Liver (tissue), 3 donors: ENCODE results near the gene LDB3.

Experiments
- CTCF ChIP-seq: fragments of 150-350 bp; IDR thresholded peaks from 2 replicates; pipeline ENCODE4 v1.5.1; 2017; ENCODE audit warnings: improper control_type of control experiment, low read depth, low read length; ENCODE audit not compliant: missing input control
- JUND ChIP-seq, 2 donors: IDR thresholded peaks; 2 replicates each; pipeline ENCODE4 v1.6.1; 2016; ENCODE audit warnings: antibody characterized with exemption in 2 of 2
- ZBTB33 ChIP-seq: IDR thresholded peaks from 2 replicates; pipeline ENCODE4 v1.6.1; 2016; ENCODE audit warnings: antibody characterized with exemption
- donor health status: healthy.
- donor health status: healthy.

- TF ChIP-seq CTCF (no peak), JUND (IDR thresholded peaks at IDR 0.05) (no peak), ZBTB33 (no peak)
Measured at GRCh38 chr10:86662186-86663045, 5.9 kb upstream of the LDB3 start.
